ENCODE results near the gene RPS5. TPM values are rescaled to one million over a fixed set of nuclear protein-coding genes. Genes with fewer than 3 reads are reported as not detected.
"Not testable (repeated sequence)": the region's sequence is repeated elsewhere in the genome, so short reads cannot be mapped to it uniquely, and the experiment has no call there.

Gene RPS5
- total RNA-seq, 2 experiments from 2014 or later, result 918 to 1,077 TPM

DNA sequence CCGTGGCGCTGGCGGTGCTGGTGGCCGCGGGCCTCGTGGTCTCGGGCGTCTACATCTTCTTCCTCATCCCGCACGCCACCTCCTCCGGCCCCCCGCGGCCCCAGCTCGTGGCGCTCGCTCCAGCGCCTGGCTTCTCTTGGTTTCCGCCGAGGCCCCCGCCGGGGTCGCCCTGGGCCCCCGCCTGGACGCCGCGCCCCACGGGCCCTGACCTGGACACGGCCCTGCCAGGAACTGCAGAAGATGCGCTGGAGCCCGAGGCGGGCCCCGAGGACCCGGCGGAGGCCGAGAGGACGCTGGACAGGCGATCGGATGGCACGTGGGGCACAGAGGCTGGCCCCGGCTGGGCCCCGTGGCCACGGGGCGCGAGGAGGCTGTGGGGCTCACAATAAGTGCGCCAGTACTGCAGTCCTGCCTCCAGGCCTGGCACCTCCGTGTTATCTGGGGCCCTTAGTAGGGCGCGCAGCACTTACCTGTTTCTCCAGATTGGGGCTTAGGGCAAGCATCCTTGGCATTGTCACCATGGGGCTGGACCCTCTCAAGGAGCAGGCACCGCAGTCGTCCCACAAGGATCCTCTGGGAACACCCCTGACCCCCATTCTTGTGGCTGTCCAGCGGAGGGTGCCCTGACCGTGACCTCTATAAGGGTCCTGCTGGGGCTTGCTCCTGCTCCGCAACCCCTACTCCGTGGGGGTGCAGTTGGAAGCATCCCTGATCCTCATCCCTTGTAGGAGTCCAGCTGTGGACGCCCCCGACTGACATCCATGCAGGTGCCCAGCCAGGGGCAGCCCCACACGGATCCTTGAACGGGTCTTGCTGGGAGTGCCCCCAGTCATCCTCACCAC lies 9.8 kb downstream of the RPS5 start:
- Mint-ChIP-seq H3K4me1 (peaks cover 30% of the 10 kb centered on the region), H3K4me3 (no peak overlapping the region), H3K9me3 (no peaks in the 10 kb centered on the region), H3K27me3 (no peaks in the 10 kb centered on the region), H3K36me3 (ENCODE audit: low read depth) (peaks cover 24% of the 10 kb centered on the region), H3K27ac (no peak overlapping the region)
- DNase-seq, result no peak
- CTCF ChIA-PET, result no interaction called here
- POLR2A ChIA-PET, result no interaction called here

DNA sequence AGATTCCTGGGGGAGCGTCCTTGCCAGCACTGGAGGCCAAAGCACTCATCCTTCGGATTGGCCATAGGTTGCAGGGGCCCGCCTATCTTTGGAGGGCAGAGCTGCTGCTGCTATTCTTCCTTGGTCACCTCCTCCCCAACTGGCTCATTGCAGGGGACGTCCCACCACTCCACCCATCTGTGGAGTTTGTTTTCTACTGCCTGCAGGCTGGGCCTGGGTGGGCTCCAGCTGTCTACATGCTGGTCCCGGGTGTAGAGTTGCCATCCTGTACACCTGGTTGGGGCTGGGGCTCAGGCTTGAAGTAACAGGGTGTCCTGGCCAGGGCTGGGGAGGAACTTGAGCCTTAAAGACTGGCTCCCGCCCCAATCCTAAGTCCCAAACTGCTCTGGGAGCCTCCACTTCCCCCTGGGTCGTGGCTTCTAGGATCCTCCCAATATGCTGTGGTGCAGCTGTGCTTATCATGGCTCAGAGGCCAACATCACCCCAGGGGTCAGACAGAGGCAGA lies 10.5 kb downstream of the RPS5 start:
- Mint-ChIP-seq H3K4me1 (peaks cover 28% of the 10 kb centered on the region), H3K36me3 (ENCODE audit: low read depth) (peaks cover 23% of the 10 kb centered on the region), H3K9me3 (no peaks in the 10 kb centered on the region), H3K27ac (no peak overlapping the region), H3K27me3 (no peaks in the 10 kb centered on the region), H3K4me3 (no peak overlapping the region)
- CTCF ChIA-PET, result no interaction called here
- no peak for DNase-seq
- POLR2A ChIA-PET, result no interaction called here

- CTCF ChIA-PET, result no interaction called here
- POLR2A ChIA-PET, result no interaction called here
- Mint-ChIP-seq H3K4me3 (no peak overlapping the region), H3K27ac (no peak overlapping the region), H3K9me3 (no peaks in the 10 kb centered on the region), H3K36me3 (ENCODE audit: low read depth) (peaks cover 19% of the 10 kb centered on the region), H3K27me3 (no peaks in the 10 kb centered on the region), H3K4me1 (peaks cover 26% of the 10 kb centered on the region)
- DNase-seq, result no peak
Observed at GRCh38 chr19:58398087-58398486, 11.0 kb downstream of the RPS5 start.

DNA sequence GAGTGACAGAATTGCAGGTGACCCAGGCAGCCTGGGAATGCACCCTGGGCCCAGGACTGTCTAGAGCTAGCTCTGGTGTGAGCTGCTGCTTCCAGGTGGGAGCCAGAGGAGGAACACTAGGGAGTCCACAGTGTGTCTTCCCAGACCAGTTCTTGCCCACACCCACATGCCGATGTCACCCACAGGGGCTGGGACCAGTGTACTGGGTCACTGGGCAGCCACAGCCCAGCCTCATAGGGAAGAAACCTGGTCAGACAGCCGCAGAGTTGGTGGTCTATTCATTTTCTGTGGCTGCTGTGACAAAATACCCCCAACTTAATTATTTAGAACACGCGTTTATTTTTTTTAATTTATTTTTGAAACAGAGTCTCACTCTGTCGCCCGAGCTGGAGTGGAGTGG lies 11.5 kb downstream of the RPS5 start:
- no peak for DNase-seq
- H3K27me3 Mint-ChIP-seq, result no peaks in the 10 kb centered on the region
- no peak overlapping the region for H3K4me3 Mint-ChIP-seq
- H3K36me3 Mint-ChIP-seq (ENCODE audit: low read depth), result peaks cover 16% of the 10 kb centered on the region
- H3K9me3 Mint-ChIP-seq, result no peaks in the 10 kb centered on the region
- peaks cover 29% of the 10 kb centered on the region for H3K4me1 Mint-ChIP-seq
- POLR2A ChIA-PET, result no interaction called here
- no peak overlapping the region for H3K27ac Mint-ChIP-seq
- CTCF ChIA-PET, result no interaction called here

DNA sequence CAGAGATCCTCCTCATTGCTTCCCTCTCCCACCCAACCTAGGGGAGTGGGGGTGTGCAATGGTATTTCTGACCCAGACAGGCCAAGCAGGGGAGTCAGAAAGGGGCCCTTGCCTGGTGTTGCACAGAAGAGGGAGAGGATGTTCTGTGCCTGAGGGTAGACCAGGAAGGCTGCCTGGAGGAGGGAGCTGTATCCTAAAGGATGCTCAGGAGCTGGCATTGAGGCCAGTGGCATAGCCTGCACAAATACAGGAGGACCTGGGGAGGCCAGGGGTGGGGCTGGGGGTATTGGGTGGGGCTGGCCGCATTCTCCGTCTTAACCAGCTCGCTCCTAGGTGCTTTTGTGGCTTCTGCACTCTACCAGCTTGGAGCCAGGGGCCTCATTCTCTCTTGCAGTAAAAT lies 12.8 kb downstream of the RPS5 start:
- no peak overlapping the region for H3K4me3 Mint-ChIP-seq
- DNase-seq, result no peak
- peaks cover 4% of the 10 kb centered on the region for H3K36me3 Mint-ChIP-seq (ENCODE audit: low read depth)
- no peak overlapping the region for H3K27ac Mint-ChIP-seq
- H3K9me3 Mint-ChIP-seq, result no peaks in the 10 kb centered on the region
- peaks cover 26% of the 10 kb centered on the region for H3K4me1 Mint-ChIP-seq
- CTCF ChIA-PET, result interaction anchor here (0.6 kb wide), 1 partner anchor 153 kb away, joined by 4 read pairs; no protein-coding TSS in a partner anchor
- POLR2A ChIA-PET, result no interaction called here
- no peaks in the 10 kb centered on the region for H3K27me3 Mint-ChIP-seq

GRCh38 chr19:58400316-58400915 lies 13.3 kb downstream of the RPS5 start:
- Mint-ChIP-seq H3K27me3 (no peaks in the 10 kb centered on the region), H3K4me1 (peaks cover 25% of the 10 kb centered on the region), H3K27ac (peak overlapping the region; percentile 93)

DNA sequence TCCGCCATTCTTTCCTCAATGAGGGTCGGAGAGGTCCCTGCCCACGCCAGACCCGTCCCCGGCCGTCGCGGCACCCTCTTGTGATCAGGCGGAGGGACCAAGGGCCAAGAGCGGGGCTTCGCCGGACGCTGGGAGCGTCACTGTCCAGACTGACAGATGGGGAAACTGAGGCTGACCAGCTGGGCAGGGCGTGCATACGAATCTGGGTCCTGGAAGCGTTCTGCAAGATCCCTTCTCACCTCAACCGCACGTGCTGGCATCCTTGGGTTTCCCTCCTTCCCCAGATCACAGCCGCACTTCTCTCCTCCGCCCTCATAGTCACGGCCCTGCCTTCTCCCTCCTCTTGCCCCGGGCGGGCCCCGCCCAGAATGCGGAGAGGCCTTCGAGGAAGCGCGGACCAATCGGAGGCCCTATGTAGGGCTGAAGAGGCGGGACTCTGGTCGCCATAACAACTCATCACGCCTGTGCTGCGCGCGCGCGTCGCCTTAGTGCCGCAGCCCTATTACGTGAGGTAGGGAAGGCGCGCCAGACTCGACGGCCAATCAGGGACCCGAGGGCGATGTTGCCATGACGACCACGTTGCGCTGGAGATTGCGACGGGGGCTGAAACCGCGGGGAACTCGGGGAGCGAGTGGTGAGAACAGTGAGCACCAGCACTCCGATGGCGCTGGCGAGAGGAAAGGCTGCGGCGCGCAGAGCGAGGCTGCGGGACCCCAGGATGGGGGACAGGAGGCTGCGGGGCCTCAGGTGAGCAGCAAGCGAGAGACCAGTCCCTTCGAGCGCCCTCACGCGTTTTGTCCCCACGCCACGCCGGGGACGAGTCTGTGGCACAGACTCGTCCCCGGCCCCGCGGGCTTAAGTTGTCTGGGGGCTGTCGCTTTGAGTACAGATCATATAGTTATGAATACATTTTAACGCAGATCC lies 14.1 kb downstream of the RPS5 start:
- H3K4me1 Mint-ChIP-seq, result peaks cover 23% of the 10 kb centered on the region
- H3K9me3 Mint-ChIP-seq, result no peaks in the 10 kb centered on the region
- H3K4me3 Mint-ChIP-seq, result peak overlapping the region; percentile 89
- H3K27ac Mint-ChIP-seq, result peak overlapping the region; percentile 93
- CTCF ChIA-PET, result no interaction called here
- POLR2A ChIA-PET, result no interaction called here
- peak; percentile 100 for DNase-seq
- no peaks in the 10 kb centered on the region for H3K36me3 Mint-ChIP-seq (ENCODE audit: low read depth)
- H3K27me3 Mint-ChIP-seq, result no peaks in the 10 kb centered on the region

More at GRCh38 chr19:58400316-58400915, 13.3 kb downstream of the RPS5 start:
- H3K36me3 Mint-ChIP-seq (ENCODE audit: low read depth), result peaks cover 3% of the 10 kb centered on the region
- POLR2A ChIA-PET, result no interaction called here
- H3K9me3 Mint-ChIP-seq, result no peaks in the 10 kb centered on the region
- CTCF ChIA-PET, result interaction anchor here (0.6 kb wide), 1 partner anchor 153 kb away, joined by 4 read pairs; no protein-coding TSS in a partner anchor
- DNase-seq, result no peak
- peak overlapping the region; percentile 89 for H3K4me3 Mint-ChIP-seq

DNA sequence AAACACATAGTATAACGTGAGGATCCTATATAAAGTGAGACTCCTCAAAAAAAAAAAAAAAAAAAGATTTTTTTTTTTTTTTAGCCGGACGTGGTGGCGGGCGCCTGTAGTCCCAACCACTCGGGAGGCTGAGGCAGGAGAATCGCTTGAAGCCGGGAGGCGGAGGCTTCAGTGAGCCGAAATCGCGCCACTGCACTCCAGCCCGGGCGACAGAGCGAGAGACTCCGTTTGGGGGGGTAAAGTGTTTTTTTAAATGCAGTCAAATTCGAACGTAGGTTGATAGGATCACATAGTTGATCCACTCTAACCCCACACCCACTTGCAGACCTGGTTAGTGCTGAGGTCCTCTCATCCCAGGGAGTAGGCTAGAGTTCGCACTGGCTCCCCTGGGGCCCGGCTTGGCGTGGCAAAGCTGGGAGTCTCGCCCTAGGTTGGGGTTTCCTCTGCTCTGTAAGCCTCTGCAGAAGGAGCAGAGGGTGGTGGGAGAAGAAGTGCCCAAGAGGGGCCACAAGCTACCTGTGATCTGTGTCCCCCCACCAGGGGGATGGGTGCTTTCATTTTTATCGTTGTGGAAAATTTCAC lies 14.9 kb downstream of the RPS5 start:
- POLR2A ChIA-PET, result no interaction called here

GRCh38 chr19:58403920-58404478 lies 16.9 kb downstream of the RPS5 start:
- H3K4me3 Mint-ChIP-seq; H3K27ac Mint-ChIP-seq; H3K9me3 Mint-ChIP-seq; POLR2A ChIA-PET; DNase-seq; H3K36me3 Mint-ChIP-seq (ENCODE audit: low read depth); H3K27me3 Mint-ChIP-seq: not testable (repeated sequence)
- peaks cover 41% of the 10 kb centered on the region for H3K4me1 Mint-ChIP-seq
- CTCF ChIA-PET, result interaction anchor here (0.7 kb wide), 1 partner anchor 111 kb away, joined by 6 read pairs; no protein-coding TSS in a partner anchor

More for the DNA sequence above, 14.9 kb downstream of the RPS5 start:
- DNase-seq, result no peak
- CTCF ChIA-PET, result no interaction called here
- no peaks in the 10 kb centered on the region for H3K36me3 Mint-ChIP-seq (ENCODE audit: low read depth)
- peak overlapping the region; percentile 77 for H3K27ac Mint-ChIP-seq
- no peaks in the 10 kb centered on the region for H3K27me3 Mint-ChIP-seq
- H3K4me3 Mint-ChIP-seq, result peak overlapping the region; percentile 89
- H3K9me3 Mint-ChIP-seq, result peaks cover 4% of the 10 kb centered on the region
- H3K4me1 Mint-ChIP-seq, result peaks cover 28% of the 10 kb centered on the region

DNA sequence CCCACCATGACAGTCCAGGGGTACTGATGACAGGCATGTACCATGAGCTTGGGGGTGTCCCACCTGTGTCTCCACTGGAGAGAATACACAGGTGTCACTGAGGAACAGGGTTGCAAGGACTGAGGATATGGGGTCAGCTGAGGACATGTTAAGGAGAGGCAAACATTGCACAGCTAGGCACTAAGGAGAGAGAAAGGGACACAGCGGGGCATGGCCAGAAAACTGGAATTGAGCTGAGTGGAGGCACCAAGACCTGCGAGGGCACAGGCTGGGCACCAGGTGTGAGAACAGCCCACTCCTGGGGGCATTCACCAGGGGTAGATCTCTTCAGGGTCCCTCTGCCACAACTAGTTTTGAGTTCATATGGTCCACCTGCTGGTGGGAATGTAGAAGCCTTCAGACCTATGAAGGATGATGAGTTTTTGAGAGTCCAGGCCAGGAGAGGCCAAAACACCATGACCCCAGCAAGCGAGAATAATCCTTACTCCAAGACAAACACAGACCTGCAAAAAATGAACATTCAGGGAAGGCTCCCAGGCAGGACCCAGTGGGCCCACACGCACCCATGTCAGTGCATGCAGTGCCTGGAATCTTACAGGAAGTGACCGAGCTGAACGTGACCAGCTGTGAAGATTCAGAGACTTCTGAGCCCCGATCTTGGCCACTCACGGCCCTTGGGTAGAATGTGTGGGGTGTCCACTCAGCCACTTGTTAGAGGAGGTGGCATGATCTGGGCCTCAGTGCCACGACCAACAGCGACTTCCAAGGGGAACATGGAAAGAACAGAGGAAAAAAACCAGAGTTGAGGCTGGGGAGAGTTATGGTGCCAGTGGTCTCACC lies 20.0 kb downstream of the RPS5 start:
- Mint-ChIP-seq H3K4me3 (peak overlapping the region; percentile 97), H3K9me3 (peaks cover 4% of the 10 kb centered on the region), H3K36me3 (ENCODE audit: low read depth) (peaks cover 3% of the 10 kb centered on the region), H3K27me3 (no peaks in the 10 kb centered on the region), H3K27ac (peak overlapping the region; percentile 90), H3K4me1 (peaks cover 38% of the 10 kb centered on the region)
- DNase-seq, result no peak
- ChIA-PET CTCF (interaction anchor here (1.5 kb wide), 1 partner anchor 10 kb away, joined by 4 read pairs; no protein-coding TSS in a partner anchor), POLR2A (no interaction called here)

GRCh38 chr19:58407658-58408151 lies 20.6 kb downstream of the RPS5 start:
- DNase-seq, result no peak
- POLR2A ChIA-PET, result no interaction called here
- Mint-ChIP-seq H3K36me3 (ENCODE audit: low read depth) (peaks cover 3% of the 10 kb centered on the region), H3K27me3 (no peaks in the 10 kb centered on the region), H3K4me3 (peak overlapping the region; percentile 97), H3K4me1 (peaks cover 38% of the 10 kb centered on the region), H3K27ac (peak overlapping the region; percentile 90), H3K9me3 (peaks cover 4% of the 10 kb centered on the region)
- CTCF ChIA-PET, result interaction anchor here (1.1 to 1.5 kb wide), 4 partner anchors 10 to 35 kb away, joined by 3 to 4 read pairs (median 4); no protein-coding TSS in a partner anchor

All from activated CD4-positive, alpha-beta T cell treated with anti-CD3 and anti-CD28 coated beads, Interleukin-2, amount 10 ng/mL, durations not matched to agents 7 days and 5 days (primary cell).